PC-9 (cell line): Measurements from ENCODE around the gene THOC1. TPM values are rescaled to one million over a fixed set of nuclear protein-coding genes. Genes with fewer than 3 reads are reported as not detected.

Source experiments
- BruUV-seq: library from RNA; stranded (reverse); fragments of 400-500 nt; replicated peaks from 2 replicates; lab custom pipeline; 2021; lab: Mats Ljungman, UMichigan
- CTCF ChIA-PET: fragments of 300-600 bp; sonication (Branson Sonifier 250); formaldehyde crosslinking; loops from one replicate; lab custom pipeline; 2022; ENCODE audit warnings: antibody characterized with exemption; lab: Charles Lee
- POLR2A ChIA-PET: fragments of 300-600 bp; sonication (Branson Sonifier 250); formaldehyde crosslinking; loops from one replicate; lab custom pipeline; 2022; ENCODE audit warnings: antibody characterized with exemption; ENCODE audit not compliant: unreplicated experiment; lab: Charles Lee
- DNase-seq, 2 experiments: peaks; one replicate each; pipeline versions ENCODE4 v3.0.0 to v3.0.0-alpha.2; 2015 to 2022; ENCODE audit warnings: mixed read lengths in 1 of 2
- H2AFZ ChIP-seq: fragments of 200-600 bp; sonication (generic); 2 replicates; pipeline ENCODE4 v1.8.1; 2017; ENCODE audit warnings: antibody characterized with exemption
- H3F3A ChIP-seq: fragments of 200-600 bp; sonication (generic); 2 replicates; pipeline ENCODE4 v1.8.1; 2017; ENCODE audit warnings: antibody characterized with exemption, mild to moderate bottlenecking, low read depth; ENCODE audit not compliant: insufficient read depth
- H3K27ac ChIP-seq: fragments of 200-600 bp; sonication (generic); 2 replicates; pipeline ENCODE4 v1.6.1; 2016; ENCODE audit warnings: mixed run types
- H3K27me3 ChIP-seq: fragments of 200-600 bp; sonication (generic); 2 replicates; pipeline ENCODE4 v1.6.1; 2016; ENCODE audit warnings: low read depth, mixed run types; ENCODE audit not compliant: insufficient read depth
- H3K36me3 ChIP-seq: fragments of 200-600 bp; sonication (generic); 2 replicates; pipeline ENCODE4 v1.6.1; 2016; ENCODE audit warnings: low read depth, mixed run types
- H3K4me1 ChIP-seq: fragments of 200-600 bp; sonication (generic); replicated peaks from 2 replicates; pipeline ENCODE4 v1.6.1; 2016; ENCODE audit warnings: mixed run types; ENCODE audit not compliant: insufficient read depth
- H3K4me2 ChIP-seq: fragments of 200-600 bp; sonication (generic); 2 replicates; pipeline ENCODE4 v1.6.1; 2017; ENCODE audit warnings: mixed run types
- H3K4me3 ChIP-seq: fragments of 200-600 bp; sonication (generic); 2 replicates; pipeline ENCODE4 v1.6.1; 2016; ENCODE audit warnings: mixed run types
- H3K79me2 ChIP-seq: fragments of 200-600 bp; sonication (generic); 2 replicates; pipeline ENCODE4 v1.6.1; 2017; ENCODE audit warnings: low read depth, mixed run types
- H3K9me2 ChIP-seq: fragments of 200-600 bp; sonication (generic); 2 replicates; pipeline ENCODE4 v1.8.1; 2017; ENCODE audit warnings: mild to moderate bottlenecking; ENCODE audit not compliant: insufficient read depth
- H3K9me3 ChIP-seq: fragments of 200-600 bp; sonication (generic); 2 replicates; pipeline ENCODE4 v1.8.1; 2016; ENCODE audit warnings: low read depth; ENCODE audit not compliant: insufficient read depth
- H4K20me1 ChIP-seq: fragments of 200-600 bp; sonication (generic); 2 replicates; pipeline ENCODE4 v1.8.1; 2017; ENCODE audit not compliant: insufficient read depth
- CTCF ChIP-seq: fragments of 200-600 bp; sonication (generic); conservative IDR thresholded peaks from 2 replicates; pipeline ENCODE4 v1.6.1; 2017; ENCODE audit warnings: mixed run types, antibody characterized with exemption, mild to moderate bottlenecking, moderate library complexity
- EZH2 ChIP-seq: fragments of 200-600 bp; sonication (generic); IDR thresholded peaks from 2 replicates; pipeline ENCODE4 v1.8.0; 2017; ENCODE audit warnings: antibody characterized with exemption, low read depth
- intact Hi-C: fragments of 100-400 bp; cut with micrococcal nuclease; formaldehyde crosslinking; loops from one replicate; pipeline ENCODE4 v1.10.0; 2022; ENCODE audit not compliant: unreplicated experiment
- total RNA-seq: library from RNA; stranded (reverse); gene quantifications from 2 replicates; pipeline ENCODE4 v1.2.3, GENCODE V29; 2021

Gene THOC1
- total RNA-seq, 1 experiment from 2014 or later = 55.6 TPM

- no peak overlapping the region for H3K4me2 ChIP-seq
- H2AFZ ChIP-seq = no peak overlapping the region
- H3K79me2 ChIP-seq = peaks cover under 1% of the 10 kb centered on the region; the same call in 1 of the 2 replicates
- no peaks in the 10 kb centered on the region for H3K27me3 ChIP-seq
- no peaks in the 10 kb centered on the region for H3F3A ChIP-seq
- ChIA-PET CTCF (no interaction called here), POLR2A (no interaction called here)
- H4K20me1 ChIP-seq = no peaks in the 10 kb centered on the region
- BruUV-seq = no TSS peak
- TF ChIP-seq EZH2 (no peak), CTCF (no peak)
- no peaks in the 10 kb centered on the region for H3K36me3 ChIP-seq
- H3K4me1 ChIP-seq = 0 out of 2 replicates have a peak, but pooled peaks cover under 1% of the 10 kb centered on the region
- H3K9me3 ChIP-seq = no peaks in the 10 kb centered on the region; the same call in 1 of the 2 replicates
- H3K9me2 ChIP-seq = no peaks in the 10 kb centered on the region
- H3K27ac ChIP-seq = no peak overlapping the region
- DNase-seq = no peak
- intact Hi-C loops = no loop called here
- no peak overlapping the region for H3K4me3 ChIP-seq
Observed at GRCh38 chr18:274313-274712, 6.5 kb upstream of the THOC1 start.

GRCh38 chr18:273525-273924 lies 5.7 kb upstream of the THOC1 start:
- Histone ChIP-seq H3K36me3 (no peaks in the 10 kb centered on the region), H2AFZ (no peak overlapping the region), H3K4me1 (0 out of 2 replicates have a peak, but pooled peaks cover 7% of the 10 kb centered on the region), H3K4me3 (no peak overlapping the region), H3K4me2 (no peak overlapping the region), H3K9me3 (no peaks in the 10 kb centered on the region; the same call in 1 of the 2 replicates), H3F3A (no peaks in the 10 kb centered on the region), H3K27ac (no peak overlapping the region), H4K20me1 (no peaks in the 10 kb centered on the region), H3K9me2 (no peaks in the 10 kb centered on the region), H3K79me2 (peaks cover 8% of the 10 kb centered on the region), H3K27me3 (no peaks in the 10 kb centered on the region)
- intact Hi-C loops = no loop called here
- no peak for TF ChIP-seq CTCF
- CTCF ChIA-PET = no interaction called here
- DNase-seq = no peak
- no TSS peak for BruUV-seq
- POLR2A ChIA-PET = no interaction called here

- Histone ChIP-seq H3K79me2 (peaks cover 11% of the 10 kb centered on the region), H3K4me1 (0 out of 2 replicates have a peak, but pooled peaks cover 7% of the 10 kb centered on the region), H3F3A (no peaks in the 10 kb centered on the region), H3K9me2 (no peaks in the 10 kb centered on the region), H3K27ac (no peak overlapping the region), H3K4me2 (no peak overlapping the region), H3K27me3 (no peaks in the 10 kb centered on the region), H3K4me3 (no peak overlapping the region), H2AFZ (no peak overlapping the region), H3K36me3 (no peaks in the 10 kb centered on the region), H4K20me1 (no peaks in the 10 kb centered on the region), H3K9me3 (no peaks in the 10 kb centered on the region)
- DNase-seq = no peak
- BruUV-seq = no TSS peak
- intact Hi-C loops = no loop called here
- CTCF ChIA-PET = interaction anchor here (0.7 kb wide), 1 partner anchor 131 kb away, joined by 5 read pairs; no protein-coding TSS in a partner anchor
- TF ChIP-seq CTCF (no peak), EZH2 (no peak)
- POLR2A ChIA-PET = no interaction called here
Observed at GRCh38 chr18:272650-273049, 4.8 kb upstream of the THOC1 start.
